ENCODE data around the gene ZGRF1.
A peak's percentile ranks its signal among the peaks of the same experiment; 100 is the strongest.
"Not testable (repeated sequence)": the region's sequence is repeated elsewhere in the genome, so short reads cannot be mapped to it uniquely, and the experiment has no call there.

The ZGRF1 gene

GRCh38 chr4:112546476-112546875, 90.2 kb downstream of the ZGRF1 start:
- no peak for DNase-seq

DNA sequence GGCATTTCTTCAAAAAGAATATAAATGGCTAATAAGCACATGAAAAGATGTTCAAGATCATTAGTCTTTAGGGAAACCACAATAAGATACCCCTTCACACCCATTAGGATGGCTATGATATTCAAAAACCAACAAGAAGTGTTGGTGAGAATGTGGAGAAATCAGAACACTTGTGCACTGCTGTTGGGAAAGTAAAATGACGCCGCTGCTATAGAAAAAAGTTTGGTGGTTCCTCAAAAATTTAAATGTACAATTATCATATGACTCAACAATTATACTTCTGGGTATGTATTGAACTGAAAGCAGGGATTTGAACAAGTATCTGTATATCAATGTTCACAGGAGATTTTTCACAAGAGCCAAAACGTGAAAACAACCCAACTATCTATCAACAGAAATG, 91.4 kb downstream of the ZGRF1 start:
- no peak for DNase-seq

DNA sequence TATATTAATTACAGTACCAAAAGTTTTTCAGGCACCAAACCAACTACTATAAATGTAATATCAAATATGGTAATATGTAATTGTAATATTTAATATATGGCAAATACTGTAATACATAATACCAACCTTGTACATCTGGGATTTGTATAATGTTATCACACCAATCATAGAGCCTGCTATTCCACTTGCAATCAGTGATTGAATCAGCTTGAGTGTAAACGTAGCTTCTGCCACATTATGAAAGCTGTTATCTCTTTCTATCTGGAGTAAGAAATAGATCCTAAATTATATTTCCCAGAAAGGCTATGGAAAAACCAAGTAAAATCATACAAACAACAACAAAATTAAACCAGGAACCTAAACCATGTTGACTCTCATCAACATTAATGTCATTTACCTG, 96.0 kb downstream of the ZGRF1 start:
- no peak for DNase-seq

- DNase-seq: no peak
These were observed 100.6 kb downstream of the ZGRF1 start for GRCh38 chr4:112536123-112536522.

DNA sequence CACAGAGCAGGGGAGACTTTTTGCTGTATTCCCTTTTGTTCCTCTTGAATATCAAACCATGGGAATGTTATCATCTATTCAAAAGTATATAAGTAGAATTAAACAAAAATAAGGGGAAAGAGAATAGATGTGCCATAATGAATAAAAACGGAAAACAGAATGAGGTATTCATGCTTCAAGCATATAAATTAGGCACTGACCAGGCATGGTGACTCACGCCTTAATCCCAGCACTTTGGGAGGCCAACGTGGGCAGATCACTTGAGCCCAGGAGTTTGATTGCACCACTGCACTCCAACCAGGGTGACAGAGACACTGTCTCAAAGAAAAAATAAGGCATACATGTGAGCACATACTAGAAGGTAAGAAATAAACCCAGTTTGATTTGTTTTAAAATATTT, 104.4 kb downstream of the ZGRF1 start:
- DNase-seq: no peak

GRCh38 chr4:112531146-112531545, 105.6 kb downstream of the ZGRF1 start:
- DNase-seq: peak; percentile 60

DNA sequence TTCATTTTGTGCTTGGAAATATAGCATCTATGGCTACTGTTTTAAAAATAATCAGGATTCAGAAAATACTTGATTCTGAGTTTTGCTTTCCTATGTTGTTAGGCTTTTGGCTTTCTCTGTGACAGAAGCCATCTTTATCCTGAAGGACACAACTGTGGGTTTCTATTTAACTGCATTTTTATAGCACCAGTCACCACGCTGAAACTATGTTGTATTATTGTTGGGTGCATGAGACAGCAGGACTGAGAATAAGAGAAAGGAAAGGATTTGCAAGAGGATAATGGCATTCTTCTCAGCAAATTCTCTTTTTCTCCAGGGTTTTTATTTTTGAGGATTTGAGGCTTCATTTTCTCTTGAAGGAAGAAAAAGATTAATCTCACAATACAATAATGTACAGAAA, 110.6 kb downstream of the ZGRF1 start:
- DNase-seq: no peak

DNA sequence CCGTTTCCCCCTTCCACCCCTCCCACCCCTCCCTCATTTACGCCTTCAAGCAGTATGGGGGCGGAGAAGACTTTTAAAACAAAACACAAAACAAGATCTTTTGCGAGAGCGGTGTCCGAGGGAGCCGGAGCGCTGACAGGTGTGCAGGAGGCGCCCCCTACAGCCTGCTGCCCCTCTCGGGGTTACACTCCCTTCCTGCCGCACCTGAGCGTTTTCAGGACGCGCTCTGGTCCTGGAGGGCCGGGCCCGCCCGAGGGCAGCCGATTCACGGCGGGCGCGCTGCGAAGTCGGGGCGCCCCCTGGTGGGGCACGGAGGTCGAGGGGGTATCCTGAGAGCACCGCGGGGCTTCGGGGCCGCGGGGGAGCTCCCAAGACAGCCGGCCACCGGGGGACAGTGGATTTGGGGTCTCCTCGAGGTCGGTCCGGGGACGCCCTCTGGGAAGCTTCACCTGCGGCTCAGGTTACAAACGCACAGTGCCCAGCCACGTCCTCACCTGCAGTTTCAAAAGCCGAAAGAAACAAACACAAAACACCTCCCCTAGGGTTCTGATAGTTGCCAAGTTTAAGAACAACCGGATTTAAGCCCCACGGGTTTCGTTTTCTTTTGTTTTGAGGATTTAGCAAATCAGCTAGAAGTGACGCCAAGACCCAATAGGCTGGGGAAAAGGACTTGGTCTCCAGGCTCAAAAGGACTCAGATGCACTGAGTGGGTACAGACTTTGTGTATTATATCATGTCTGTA, 112.8 kb downstream of the ZGRF1 start:
- DNase-seq: peak; percentile 37

- no peak for DNase-seq
These were observed 113.5 kb downstream of the ZGRF1 start for GRCh38 chr4:112523008-112523721.

DNA sequence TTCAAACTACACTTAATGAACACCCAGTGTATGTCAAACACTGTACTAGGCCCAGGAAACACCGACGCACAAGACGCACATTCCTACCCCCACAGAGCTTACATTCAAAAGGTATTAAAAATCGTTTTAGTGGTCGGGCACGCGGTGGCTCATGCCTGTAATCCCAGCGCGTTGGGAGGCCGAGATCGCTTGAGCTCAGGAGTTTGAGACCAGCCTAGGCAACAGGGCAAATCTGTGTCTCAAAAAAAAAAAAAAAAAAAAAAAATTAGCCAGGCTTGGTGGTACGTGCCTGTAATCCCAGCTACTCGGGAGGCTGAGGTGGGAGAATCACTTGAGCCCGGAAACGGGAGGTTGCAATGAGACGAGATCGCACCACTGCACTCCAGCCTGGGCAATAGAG, 114.3 kb downstream of the ZGRF1 start:
- DNase-seq: not testable (repeated sequence)

- no peak for DNase-seq
These were observed 115.3 kb downstream of the ZGRF1 start for GRCh38 chr4:112521123-112522023.

DNA sequence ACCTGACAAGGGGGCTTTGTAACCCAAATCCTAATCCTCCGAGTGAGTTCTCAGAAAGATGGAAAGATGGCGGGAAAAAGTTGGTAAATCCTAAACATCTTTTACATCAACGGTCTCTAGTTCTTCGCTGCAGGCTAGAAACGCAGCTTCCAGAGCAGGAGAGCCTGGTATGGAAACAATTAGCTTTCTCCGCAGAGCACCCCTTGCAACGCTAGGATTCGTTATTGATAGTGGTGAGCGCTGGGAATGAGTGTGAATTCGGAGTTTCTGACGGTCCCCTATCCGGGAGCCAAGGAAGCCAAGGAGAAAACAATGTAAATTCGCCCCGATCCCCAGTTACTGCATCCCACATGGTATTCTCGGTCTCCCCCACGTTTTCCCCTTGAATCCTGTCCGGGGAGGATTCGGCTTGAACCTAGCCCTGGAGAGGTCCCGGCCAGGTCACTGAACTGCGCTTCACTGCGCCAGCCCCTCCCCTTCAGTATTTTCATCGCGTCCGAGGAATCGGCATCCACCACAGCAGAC, 116.0 kb downstream of the ZGRF1 start:
- DNase-seq: no peak

DNA sequence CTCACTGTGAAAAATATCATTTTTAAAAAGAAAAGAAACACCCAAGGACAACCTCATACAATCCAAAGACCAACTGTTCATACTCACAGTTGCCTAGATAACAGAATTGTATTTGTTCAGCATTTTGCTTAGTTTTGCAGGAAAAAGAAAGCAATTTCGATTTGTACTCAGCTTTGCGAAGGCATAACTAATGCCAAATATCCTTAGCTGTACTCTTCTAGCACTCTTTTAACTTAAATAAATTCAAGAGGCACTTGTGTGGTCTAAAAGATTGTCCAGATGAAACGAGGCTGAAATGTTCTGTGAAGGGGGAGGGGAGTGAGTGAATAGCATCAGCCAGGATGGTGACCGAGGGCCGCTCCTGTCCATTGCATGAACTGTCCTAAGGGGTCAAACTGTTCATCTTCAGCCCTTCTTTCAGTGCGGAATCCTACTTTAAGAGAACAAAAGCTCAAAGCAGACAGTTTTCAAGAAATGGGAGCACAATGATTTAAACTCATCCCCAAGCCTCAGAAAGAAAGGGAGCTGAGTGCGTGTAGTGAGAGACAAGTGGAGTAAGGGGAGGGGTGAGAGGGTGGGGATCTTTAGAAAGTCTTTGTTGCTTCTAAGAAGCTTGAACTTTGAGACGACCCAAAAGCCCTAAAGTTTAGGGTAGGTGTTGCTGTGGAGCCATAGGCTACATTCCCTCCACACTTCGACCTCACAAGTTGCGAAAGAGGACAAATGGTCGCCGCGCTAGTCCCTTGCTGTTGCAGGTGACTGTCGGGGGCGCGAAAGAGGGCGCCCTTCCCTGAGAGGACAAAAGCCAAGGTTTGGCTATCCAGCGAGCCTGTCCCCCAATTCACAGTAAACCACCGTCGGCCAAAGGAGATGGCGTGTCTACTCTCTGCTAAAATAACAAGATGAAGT, 116.8 kb downstream of the ZGRF1 start:
- no peak for DNase-seq

DNA sequence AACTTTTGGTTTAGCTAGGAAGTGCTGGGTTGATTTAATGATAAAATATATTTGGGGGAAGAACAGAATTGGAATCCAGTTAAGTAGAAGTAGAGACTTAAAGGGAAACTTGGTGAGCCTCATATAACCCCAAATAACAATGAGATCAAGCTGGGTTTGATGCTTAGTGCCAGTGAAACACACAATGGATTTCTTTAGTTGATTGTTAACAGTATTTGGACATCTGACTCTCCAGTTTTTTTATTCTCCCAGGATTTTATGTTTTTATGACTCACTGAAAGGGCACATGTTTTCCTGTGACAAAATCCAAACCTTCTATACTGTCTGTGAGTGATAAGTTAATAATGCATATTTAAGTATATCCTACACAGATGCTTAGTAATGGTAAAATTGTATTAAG, 118.0 kb downstream of the ZGRF1 start:
- no peak for DNase-seq

GRCh38 chr4:112517911-112518310, 118.8 kb downstream of the ZGRF1 start:
- DNase-seq: no peak

DNA sequence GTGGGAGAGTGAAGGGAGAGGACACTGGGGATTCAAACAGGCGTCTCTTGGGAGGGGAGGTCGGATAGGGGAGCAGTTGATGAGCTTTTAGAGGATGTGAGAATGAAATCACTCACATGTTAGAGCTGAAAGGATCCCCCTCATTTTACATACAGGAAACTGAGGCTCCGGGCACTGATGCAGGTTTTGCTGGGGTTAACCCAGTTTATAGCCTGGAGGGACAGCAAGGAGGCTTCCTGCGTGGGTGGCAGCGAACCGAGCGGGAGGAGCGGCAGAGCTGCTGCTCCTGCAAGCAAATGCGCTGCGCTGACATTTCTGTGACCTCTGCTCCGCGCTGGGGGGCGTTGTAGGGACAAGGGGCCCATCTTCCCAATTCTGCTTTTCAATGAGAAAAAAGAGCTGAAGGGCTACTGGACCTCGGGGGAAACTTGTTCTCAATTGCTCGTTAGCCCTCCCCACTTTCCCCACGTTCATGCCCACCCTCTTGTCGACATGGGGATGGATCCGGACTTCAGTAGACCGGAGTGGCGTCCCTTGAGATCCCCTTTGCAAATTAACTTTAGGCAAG, 119.6 kb downstream of the ZGRF1 start:
- no peak for DNase-seq

- DNase-seq: no peak
These were observed 120.1 kb downstream of the ZGRF1 start for GRCh38 chr4:112516471-112517066.

GRCh38 chr4:112516066-112516470, 120.6 kb downstream of the ZGRF1 start, which contains the start of gene NEUROG2:
NEUROG2 (minus strand) TSS chr4:112516180; CDS start chr4:112515475, 705 bp downstream.
- DNase-seq: no peak

GRCh38 chr4:112515198-112516065, 121.3 kb downstream of the ZGRF1 start:
- no peak for DNase-seq

DNA sequence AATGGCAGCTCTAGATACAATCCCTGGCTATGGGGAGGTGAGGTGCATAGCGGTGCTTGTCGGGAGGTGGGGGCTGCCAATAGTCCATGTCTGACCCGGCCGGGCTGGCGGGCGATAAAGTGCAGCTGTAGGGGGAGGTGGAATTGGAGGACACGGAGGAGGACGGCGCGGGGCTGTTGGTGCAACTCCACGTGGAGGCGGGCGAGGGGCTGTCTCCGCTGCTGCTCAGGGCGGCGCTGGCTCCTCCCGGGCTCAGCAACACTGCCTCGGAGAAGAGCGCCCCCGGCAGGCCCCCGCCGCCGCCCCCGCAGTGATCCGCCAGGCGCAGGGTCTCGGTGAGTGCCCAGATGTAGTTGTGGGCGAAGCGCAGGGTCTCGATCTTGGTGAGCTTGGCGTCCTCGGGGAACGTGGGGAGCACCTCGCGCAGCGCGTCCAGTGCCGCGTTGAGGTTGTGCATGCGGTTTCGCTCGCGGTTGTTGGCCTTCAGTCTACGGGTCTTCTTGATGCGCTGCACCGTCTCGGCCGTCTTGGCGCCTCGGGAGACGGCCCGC, 122.0 kb downstream of the ZGRF1 start:
- DNase-seq: no peak
